ENCODE data around the gene PGA5. TPM values are rescaled to one million over a fixed set of nuclear protein-coding genes. Genes with fewer than 3 reads are reported as not detected.
A peak's percentile ranks its signal among the peaks of the same experiment; 100 is the strongest.

Gene PGA5
- total RNA-seq, 1 experiment from 2014 or later = not detected

- Mint-ChIP-seq H3K9me3 (ENCODE audit: unreplicated experiment) (no peaks in the 10 kb centered on the region), H3K27me3 (ENCODE audit: insufficient read depth, unreplicated experiment) (peaks cover 24% of the 10 kb centered on the region), H3K4me3 (ENCODE audit: unreplicated experiment) (no peak overlapping the region), H3K27ac (ENCODE audit: low read depth, unreplicated experiment) (no peak overlapping the region), H3K4me1 (ENCODE audit: insufficient read depth, unreplicated experiment) (no peaks in the 10 kb centered on the region), H3K36me3 (ENCODE audit: insufficient read depth, unreplicated experiment) (peaks cover 13% of the 10 kb centered on the region)
- CTCF ChIA-PET = interaction anchor here (0.6 kb wide), 1 partner anchor 24 kb away, joined by 3 read pairs; no protein-coding TSS in a partner anchor
- intact Hi-C loops (cut with micrococcal nuclease) = no loop called here
- no peak for DNase-seq (ENCODE audit: unreplicated experiment)
- no TSS peak for BruUV-seq (replicated peaks)
- POLR2A ChIA-PET = interaction anchor here (1.1 kb wide), 1 partner anchor 9 kb away, joined by 3 read pairs; no protein-coding TSS in a partner anchor
- TF ChIP-seq CTCF (IDR thresholded peaks at IDR 0.05; ENCODE audit: unreplicated experiment) = no peak
These were observed 50.1 kb downstream of the PGA5 start for GRCh38 chr11:61290905-61291690.

- Mint-ChIP-seq H3K27ac (ENCODE audit: low read depth, unreplicated experiment) (no peak overlapping the region), H3K9me3 (ENCODE audit: unreplicated experiment) (no peaks in the 10 kb centered on the region), H3K27me3 (ENCODE audit: insufficient read depth, unreplicated experiment) (peaks cover 24% of the 10 kb centered on the region), H3K4me1 (ENCODE audit: insufficient read depth, unreplicated experiment) (peaks cover 6% of the 10 kb centered on the region), H3K36me3 (ENCODE audit: insufficient read depth, unreplicated experiment) (peaks cover 15% of the 10 kb centered on the region), H3K4me3 (ENCODE audit: unreplicated experiment) (no peak overlapping the region)
- POLR2A ChIA-PET = no interaction called here
- CTCF ChIA-PET = interaction anchor here (0.5 to 1.0 kb wide), 2 partner anchors 44 to 456 kb away, joined by 3 read pairs; no protein-coding TSS in a partner anchor
- no peak for TF ChIP-seq CTCF (IDR thresholded peaks at IDR 0.05; ENCODE audit: unreplicated experiment)
- BruUV-seq (replicated peaks) = no TSS peak
- intact Hi-C loops (cut with micrococcal nuclease) = no loop called here
- DNase-seq (ENCODE audit: unreplicated experiment) = no peak
These were observed 51.4 kb downstream of the PGA5 start for GRCh38 chr11:61292356-61292755.

- ChIA-PET CTCF (interaction anchor here (0.5 kb wide), 1 partner anchor 1469 kb away, joined by 3 read pairs; no protein-coding TSS in a partner anchor), POLR2A (interaction anchor here (0.9 to 1.2 kb wide), 2 partner anchors 11 to 24 kb away, joined by 3 read pairs; no protein-coding TSS in a partner anchor)
- Mint-ChIP-seq H3K4me1 (ENCODE audit: insufficient read depth, unreplicated experiment) (peaks cover 22% of the 10 kb centered on the region), H3K27me3 (ENCODE audit: insufficient read depth, unreplicated experiment) (peaks cover 24% of the 10 kb centered on the region), H3K27ac (ENCODE audit: low read depth, unreplicated experiment) (peak overlapping the region; percentile 39), H3K4me3 (ENCODE audit: unreplicated experiment) (peak overlapping the region; percentile 44), H3K36me3 (ENCODE audit: insufficient read depth, unreplicated experiment) (peaks cover 21% of the 10 kb centered on the region), H3K9me3 (ENCODE audit: unreplicated experiment) (no peaks in the 10 kb centered on the region)
- intact Hi-C loops (cut with micrococcal nuclease) = no loop called here
- DNase-seq (ENCODE audit: unreplicated experiment) = no peak
- no peak for TF ChIP-seq CTCF (IDR thresholded peaks at IDR 0.05; ENCODE audit: unreplicated experiment)
- no TSS peak for BruUV-seq (replicated peaks)
These were observed 53.1 kb downstream of the PGA5 start for GRCh38 chr11:61293867-61294716.

Measured in MCF 10A (cell line).